T-helper 9 cell (primary cell): ENCODE results near the gene NUP210.
"Not testable (repeated sequence)": the region's sequence is repeated elsewhere in the genome, so short reads cannot be mapped to it uniquely, and the experiment has no call there.

ENCODE experiments used
- DNase-seq: peaks from one replicate; pipeline ENCODE4 v3.0.0-alpha.2; 2020

NUP210 gene

GRCh38 chr3:13405614-13406013 lies 14.5 kb downstream of the NUP210 start:
- no peak for DNase-seq

GRCh38 chr3:13404626-13405452 lies 15.3 kb downstream of the NUP210 start:
- DNase-seq, result no peak

GRCh38 chr3:13403847-13404246 lies 16.3 kb downstream of the NUP210 start:
- no peak for DNase-seq

- DNase-seq, result no peak
Measured at GRCh38 chr3:13403213-13403819, 16.8 kb downstream of the NUP210 start.

GRCh38 chr3:13401149-13401548 lies 19.0 kb downstream of the NUP210 start:
- no peak for DNase-seq

- DNase-seq, result no peak
Measured at GRCh38 chr3:13400114-13400673, 19.9 kb downstream of the NUP210 start.

GRCh38 chr3:13399603-13400002 lies 20.5 kb downstream of the NUP210 start:
- no peak for DNase-seq

GRCh38 chr3:13397316-13397715 lies 22.8 kb downstream of the NUP210 start:
- no peak for DNase-seq

- no peak for DNase-seq
Measured at GRCh38 chr3:13394363-13394762, 25.8 kb downstream of the NUP210 start.

- DNase-seq, result no peak
Measured at GRCh38 chr3:13393427-13394360, 26.4 kb downstream of the NUP210 start.

- peak; percentile 42 for DNase-seq
Measured at GRCh38 chr3:13391308-13391707, 28.8 kb downstream of the NUP210 start.

- no peak for DNase-seq
Measured at GRCh38 chr3:13389378-13389777, 30.7 kb downstream of the NUP210 start.

- no peak for DNase-seq
Measured at GRCh38 chr3:13388816-13389215, 31.3 kb downstream of the NUP210 start.

- DNase-seq, result no peak
Measured at GRCh38 chr3:13385373-13385965, 34.7 kb downstream of the NUP210 start.

- DNase-seq, result no peak
Measured at GRCh38 chr3:13380971-13381370, 39.2 kb downstream of the NUP210 start.

GRCh38 chr3:13379201-13379830 lies 40.8 kb downstream of the NUP210 start:
- DNase-seq, result no peak

GRCh38 chr3:13378155-13378554 lies 42.0 kb downstream of the NUP210 start:
- DNase-seq, result no peak

- not testable (repeated sequence) for DNase-seq
Measured at GRCh38 chr3:13377741-13378140, 42.4 kb downstream of the NUP210 start.

- DNase-seq, result no peak
Measured at GRCh38 chr3:13377021-13377420, 43.1 kb downstream of the NUP210 start.

- DNase-seq, result no peak
Measured at GRCh38 chr3:13376091-13376490, 44.0 kb downstream of the NUP210 start.

GRCh38 chr3:13375464-13375863 lies 44.7 kb downstream of the NUP210 start:
- no peak for DNase-seq

GRCh38 chr3:13373975-13374586 lies 46.0 kb downstream of the NUP210 start:
- DNase-seq, result no peak
